Stomach (tissue), 9 donors: ENCODE results near the gene PJA1. TPM values are rescaled to one million over a fixed set of nuclear protein-coding genes. Genes with fewer than 3 reads are reported as not detected.

Experiments used
- DNase-seq, 2 donors: peaks; one replicate each; pipeline versions ENCODE4 v3.0.0 to v3.0.0-alpha.2; 2013 to 2019
- H3K27ac ChIP-seq, 5 donors: fragments of 200-600 bp in 4 of 5; sonication (generic) in 4 of 5; one replicate each; pipeline ENCODE4 v1.5.1; 2013 to 2019; ENCODE audit warnings: mild to moderate bottlenecking in 1 of 5, moderate library complexity in 1 of 5
- H3K27me3 ChIP-seq, 3 donors: fragments of 200-600 bp; sonication (generic); one replicate each; pipeline ENCODE4 v1.5.1; 2017 to 2019; ENCODE audit warnings: mixed run types in 1 of 3
- H3K36me3 ChIP-seq, 4 donors: fragments of 200-600 bp; sonication (generic); 1 replicate in 3 of 4; 2 replicates in 1 of 4; pipeline ENCODE4 v1.5.1; 2016 to 2019
- H3K4me1 ChIP-seq, 4 donors: fragments of 200-600 bp; sonication (generic); one replicate each; pipeline ENCODE4 v1.5.1; 2016 to 2019
- H3K4me3 ChIP-seq, 4 donors: fragments of 200-600 bp; sonication (generic) in 3 of 4; one replicate each; pipeline ENCODE4 v1.5.1; 2016 to 2019; ENCODE audit warnings: mild to moderate bottlenecking in 1 of 4
- H3K9me3 ChIP-seq, 4 donors: fragments of 200-600 bp; sonication (generic); one replicate each; pipeline ENCODE4 v1.5.1; 2016 to 2019
- CTCF ChIP-seq, 7 experiments: fragments of 450-650 bp in 4 of 7; fragments of 200-600 bp in 3 of 7; sonication (generic) in 3 of 7; IDR thresholded peaks; one replicate each; pipeline ENCODE4 v1.5.1; 2016 to 2019; ENCODE audit warnings: antibody characterized with exemption in 7 of 7, control low read depth in 2 of 7, mild to moderate bottlenecking in 1 of 7
- EP300 ChIP-seq: sonication (generic); formaldehyde crosslinking; IDR thresholded peaks from one replicate; pipeline ENCODE4 v1.6.1; 2017; ENCODE audit warnings: antibody characterized with exemption
- POLR2A ChIP-seq, 4 donors: fragments of 450-650 bp; IDR thresholded peaks; one replicate each; pipeline ENCODE4 v1.6.1; 2016; ENCODE audit warnings: antibody characterized with exemption in 4 of 4, control low read depth in 2 of 4, mild to moderate bottlenecking in 1 of 4, moderate library complexity in 1 of 4
- POLR2AphosphoS5 ChIP-seq, 3 donors: sonication (generic); formaldehyde crosslinking; IDR thresholded peaks; one replicate each; pipeline ENCODE4 v1.6.1; 2016; ENCODE audit warnings: antibody characterized with exemption in 3 of 3
- WGBS, 5 donors: extraction: QIAGEN DNeasy Blood & Tissue Kit in 3 of 5; methylation state at CpG; one replicate each; pipeline versions ENCODE4 v1.1.5 to v1.1.7; 2013 to 2018; 5-methylcytosine and 5-hydroxymethylcytosine counted together
- intact Hi-C: fragments of 100-400 bp; cut with DNase I; formaldehyde crosslinking; loops from one replicate; pipeline ENCODE4 v1.15.1; 2023; ENCODE audit warnings: low total_unique reads
- polyA plus RNA-seq, 3 donors: library from polyadenylated mRNA; stranded (reverse); fragments of 200-250 nt; gene quantifications; one replicate each; pipeline ENCODE4 v1.2.3, GENCODE V29; 2013
- total RNA-seq, 5 donors: library from RNA; depleted of rRNA; stranded (reverse); fragments of >200 nt; gene quantifications; one replicate each; pipeline versions ENCODE4 v1.1.0 to v1.2.3, GENCODE V29; 2014 to 2016
- donor health status: healthy with polysubstance abuse.
- donor health status: Bipolar disorder and iron deficiency.
- donor health status: healthy.

Gene PJA1
- total and polyA plus RNA-seq, 8 donors = 1.7 to 41.4 (median 12.0) TPM

- H3K27ac ChIP-seq = no peak overlapping the region
- no peak for TF ChIP-seq POLR2AphosphoS5 (IDR thresholded peaks at IDR 0.05)
- no peak for TF ChIP-seq POLR2A (IDR thresholded peaks at IDR 0.05)
- TF ChIP-seq CTCF (IDR thresholded peaks at IDR 0.05) = no peak
- TF ChIP-seq EP300 = no peak
- no peaks in the 10 kb centered on the region for H3K9me3 ChIP-seq
- H3K4me1 ChIP-seq = peaks cover 0 to 19% (median 14%) of the 10 kb centered on the region in 4 donors
- 61 to 87% (median 77%) methylated on average over 5 of the region's 5 CpGs for whole genome bisulfite sequencing, 5 donors
- H3K27me3 ChIP-seq = peaks cover 0 to 56% (median 10%) of the 10 kb centered on the region in 3 donors
- H3K4me3 ChIP-seq = no peak overlapping the region
- no peak for DNase-seq
- intact Hi-C loops = no loop called here
- H3K36me3 ChIP-seq = no peaks in the 10 kb centered on the region
Measured at GRCh38 chrX:69131886-69132285, 33.4 kb downstream of the PJA1 start.

- Histone ChIP-seq H3K4me1 (peaks cover 0 to 16% (median 7%) of the 10 kb centered on the region in 4 donors), H3K36me3 (no peaks in the 10 kb centered on the region), H3K27ac (no peak overlapping the region), H3K9me3 (no peaks in the 10 kb centered on the region), H3K4me3 (no peak overlapping the region), H3K27me3 (peaks cover 0 to 54% (median 10%) of the 10 kb centered on the region in 3 donors)
- intact Hi-C loops = no loop called here
- peak in 1 of 2 donors; percentile 48 for DNase-seq
- 49 to 85% (median 64%) methylated on average over 2 of the region's 2 CpGs for WGBS, 5 donors
- TF ChIP-seq POLR2A (IDR thresholded peaks at IDR 0.05) = no peak
Measured at GRCh38 chrX:69130439-69130838, 34.8 kb downstream of the PJA1 start.

GRCh38 chrX:69128588-69128987 is 36.7 kb downstream of the PJA1 start:
- Histone ChIP-seq H3K4me3 (peak overlapping the region; percentile 13 to 32 (median 18)), H3K27ac (peak overlapping the region in 1 of 5 donors; percentile 46)

GRCh38 chrX:69127466-69127865 is 37.8 kb downstream of the PJA1 start:
- no peak overlapping the region for H3K27ac ChIP-seq
- WGBS, 5 donors = 75 to 100% (median 91%) methylated on average over 1 to 3 of the region's 3 CpGs
- no peaks in the 10 kb centered on the region for H3K9me3 ChIP-seq
- peaks cover 0 to 44% (median 10%) of the 10 kb centered on the region in 3 donors for H3K27me3 ChIP-seq
- H3K4me3 ChIP-seq = no peak overlapping the region
- peaks cover 0 to 16% (median 7%) of the 10 kb centered on the region in 4 donors for H3K4me1 ChIP-seq
- TF ChIP-seq POLR2AphosphoS5 (IDR thresholded peaks at IDR 0.05) = no peak
- TF ChIP-seq CTCF (IDR thresholded peaks at IDR 0.05) = no peak
- TF ChIP-seq EP300 = no peak
- no peak for TF ChIP-seq POLR2A (IDR thresholded peaks at IDR 0.05)
- intact Hi-C loops = no loop called here
- no peaks in the 10 kb centered on the region for H3K36me3 ChIP-seq
- no peak for DNase-seq

More at GRCh38 chrX:69128588-69128987, 36.7 kb downstream of the PJA1 start:
- H3K9me3 ChIP-seq = no peaks in the 10 kb centered on the region
- intact Hi-C loops = no loop called here
- DNase-seq = peak; percentile 30 to 51
- WGBS, 5 donors = 8 to 44% (median 21%) methylated on average over 14 to 34 of the region's 34 CpGs; no CpG with 5 or more reads in 1 of the 5 donors
- H3K4me1 ChIP-seq = peaks cover 0 to 16% (median 7%) of the 10 kb centered on the region in 4 donors
- no peaks in the 10 kb centered on the region for H3K36me3 ChIP-seq
- TF ChIP-seq EP300 = no peak
- TF ChIP-seq POLR2AphosphoS5 (IDR thresholded peaks at IDR 0.05) = no peak
- TF ChIP-seq CTCF (IDR thresholded peaks at IDR 0.05) = no peak
- peaks cover 0 to 49% (median 10%) of the 10 kb centered on the region in 3 donors for H3K27me3 ChIP-seq

GRCh38 chrX:69126642-69127041 is 38.6 kb downstream of the PJA1 start:
- Histone ChIP-seq H3K9me3 (no peaks in the 10 kb centered on the region), H3K27ac (no peak overlapping the region), H3K27me3 (peaks cover 0 to 43% (median 10%) of the 10 kb centered on the region in 3 donors), H3K36me3 (no peaks in the 10 kb centered on the region), H3K4me3 (no peak overlapping the region), H3K4me1 (peaks cover 0 to 16% (median 7%) of the 10 kb centered on the region in 4 donors)
- 20 to 58% (median 53%) methylated on average over 1 to 5 of the region's 5 CpGs for WGBS, 5 donors
- DNase-seq = peak in 1 of 2 donors; percentile 31
- intact Hi-C loops = no loop called here
- no peak for TF ChIP-seq EP300
- TF ChIP-seq CTCF (IDR thresholded peaks at IDR 0.05) = no peak
- no peak for TF ChIP-seq POLR2A (IDR thresholded peaks at IDR 0.05)
- no peak for TF ChIP-seq POLR2AphosphoS5 (IDR thresholded peaks at IDR 0.05)
